SK-N-SH (cell line): Measurements from ENCODE around the gene HOXD11.

ENCODE experiments used
- CTCF ChIP-seq: fragments of 200-600 bp; sonication (generic); IDR thresholded peaks from 2 replicates; pipeline ENCODE4 v1.6.1; 2017; ENCODE audit warnings: antibody characterized with exemption, mild to moderate bottlenecking, moderate library complexity
- SMC3 ChIP-seq: IDR thresholded peaks from 2 replicates; pipeline ENCODE4 v1.6.1; 2012; ENCODE audit warnings: low read depth, low read length, improper control_type of control experiment
- TCF12 ChIP-seq: IDR thresholded peaks from 2 replicates; pipeline ENCODE4 v1.4.0; 2012
- YY1 ChIP-seq: IDR thresholded peaks from 2 replicates; pipeline ENCODE4 v1.4.0; 2012; ENCODE audit warnings: low read depth, mild to moderate bottlenecking
- ZBTB33 ChIP-seq: IDR thresholded peaks from 2 replicates; pipeline ENCODE4 v1.4.0; 2012; ENCODE audit warnings: low read depth, borderline replicate concordance

- TF ChIP-seq CTCF = no peak
- no peak for TF ChIP-seq ZBTB33
- no peak for TF ChIP-seq SMC3
- TF ChIP-seq TCF12 = no peak
- no peak for TF ChIP-seq YY1
Observed at GRCh38 chr2:176103194-176103593, 3.9 kb upstream of the HOXD11 start.
